Trophoblast cell (in vitro differentiated cells and primary cell): Measurements from ENCODE around the gene KIAA1328.
A peak's percentile ranks its signal among the peaks of the same experiment; 100 is the strongest.

Source experiments
- DNase-seq, 2 donors: peaks; one replicate each; pipeline ENCODE4 v3.0.0-alpha.2; 2016
- H2AFZ ChIP-seq: 2 replicates; pipeline ENCODE4 v1.6.1; 2013; ENCODE audit warnings: low read length, moderate library complexity, mild to moderate bottlenecking; ENCODE audit not compliant: insufficient read depth, poor library complexity
- H2AK5ac ChIP-seq: 2 replicates; pipeline ENCODE4 v1.6.1; 2013; ENCODE audit warnings: mild to moderate bottlenecking, low read length
- H2BK120ac ChIP-seq: 2 replicates; pipeline ENCODE4 v1.6.1; 2013; ENCODE audit warnings: low read length, mild to moderate bottlenecking, moderate library complexity; ENCODE audit not compliant: insufficient read depth, poor library complexity
- H2BK12ac ChIP-seq: 2 replicates; pipeline ENCODE4 v1.6.1; 2013; ENCODE audit warnings: mild to moderate bottlenecking, low read length, moderate library complexity
- H2BK5ac ChIP-seq: 2 replicates; pipeline ENCODE4 v1.6.1; 2013; ENCODE audit warnings: low read length, low read depth, moderate library complexity, mild to moderate bottlenecking; ENCODE audit not compliant: poor library complexity
- H3K14ac ChIP-seq: 2 replicates; pipeline ENCODE4 v1.6.1; 2013; ENCODE audit warnings: mild to moderate bottlenecking, low read length
- H3K18ac ChIP-seq: 2 replicates; pipeline ENCODE4 v1.6.1; 2013; ENCODE audit warnings: mild to moderate bottlenecking, low read length
- H3K23ac ChIP-seq: 2 replicates; pipeline ENCODE4 v1.6.1; 2013; ENCODE audit warnings: low read length
- H3K27ac ChIP-seq: 2 replicates; pipeline ENCODE4 v1.5.1; 2013; ENCODE audit warnings: low read depth, mild to moderate bottlenecking, inconsistent platforms, low read length, moderate library complexity
- H3K27me3 ChIP-seq: 2 replicates; pipeline ENCODE4 v1.6.1; 2013; ENCODE audit warnings: inconsistent platforms, mild to moderate bottlenecking, low read length, moderate library complexity; ENCODE audit not compliant: insufficient read depth
- H3K36me3 ChIP-seq, 2 experiments: 1 replicate in 1 of 2; 2 replicates in 1 of 2; pipeline ENCODE4 v1.6.1; 2013; ENCODE audit warnings: low read length in 2 of 2, mild to moderate bottlenecking in 2 of 2, moderate library complexity in 1 of 2; ENCODE audit not compliant: insufficient read depth in 2 of 2, control insufficient read depth in 1 of 2
- H3K4ac ChIP-seq: 2 replicates; pipeline ENCODE4 v1.6.1; 2013; ENCODE audit warnings: low read depth, mild to moderate bottlenecking, low read length, moderate library complexity
- H3K4me1 ChIP-seq, 2 experiments: 1 replicate in 1 of 2; 2 replicates in 1 of 2; pipeline ENCODE4 v1.6.1; 2013; ENCODE audit warnings: low read length in 2 of 2, mild to moderate bottlenecking in 2 of 2, moderate library complexity in 1 of 2; ENCODE audit not compliant: insufficient read depth in 2 of 2, control insufficient read depth in 1 of 2
- H3K4me2 ChIP-seq: 2 replicates; pipeline ENCODE4 v1.6.1; 2013; ENCODE audit warnings: inconsistent platforms, mild to moderate bottlenecking, low read length, moderate library complexity
- H3K4me3 ChIP-seq: 2 replicates; pipeline ENCODE4 v1.5.1; 2013; ENCODE audit warnings: mild to moderate bottlenecking, low read depth, low read length, inconsistent platforms
- H3K79me1 ChIP-seq: one replicate; pipeline ENCODE4 v1.6.1; 2013; ENCODE audit warnings: low read length
- H3K79me2 ChIP-seq: 2 replicates; pipeline ENCODE4 v1.6.1; 2013; ENCODE audit warnings: low read length, mild to moderate bottlenecking; ENCODE audit not compliant: control insufficient read depth, insufficient read depth, poor library complexity
- H3K9ac ChIP-seq: 2 replicates; pipeline ENCODE4 v1.6.1; 2013; ENCODE audit warnings: mild to moderate bottlenecking, low read length
- H3K9me3 ChIP-seq: 2 replicates; pipeline ENCODE4 v1.6.1; 2013; ENCODE audit warnings: low read depth, mild to moderate bottlenecking, control low read depth, inconsistent platforms, low read length; ENCODE audit not compliant: insufficient read depth
- H4K12ac ChIP-seq: 2 replicates; pipeline ENCODE4 v1.6.1; 2013; ENCODE audit warnings: low read depth, mild to moderate bottlenecking, low read length, moderate library complexity
- H4K8ac ChIP-seq: 2 replicates; pipeline ENCODE4 v1.6.1; 2013; ENCODE audit warnings: low read depth, mild to moderate bottlenecking, low read length, moderate library complexity
- H4K91ac ChIP-seq: one replicate; pipeline ENCODE4 v1.6.1; 2013; ENCODE audit warnings: low read depth, mild to moderate bottlenecking, low read length, moderate library complexity
- WGBS: extraction: QIAGEN DNeasy Blood & Tissue Kit; methylation state at CpG from one replicate; pipeline ENCODE4 v1.1.7; 2013; ENCODE audit warnings: missing lambda C conversion rate; ENCODE audit not compliant: insufficient read length, insufficient coverage; ENCODE audit errors: extremely low coverage; 5-methylcytosine and 5-hydroxymethylcytosine counted together

KIAA1328 gene

GRCh38 chr18:37033419-37033818, 204.5 kb downstream of the KIAA1328 start:
- Histone ChIP-seq H3K9me3 (peaks cover 2% of the 10 kb centered on the region), H3K36me3 (no peaks in the 10 kb centered on the region), H4K8ac (no peak overlapping the region), H2AK5ac (no peak overlapping the region), H3K4me2 (no peak overlapping the region), H3K27ac (no peak overlapping the region), H2AFZ (no peak overlapping the region), H3K4me3 (no peak overlapping the region), H3K4me1 (no peaks in the 10 kb centered on the region), H3K14ac (no peak overlapping the region), H4K12ac (no peak overlapping the region), H3K4ac (no peak overlapping the region), H4K91ac (no peak overlapping the region), H3K79me2 (no peaks in the 10 kb centered on the region), H2BK12ac (no peak overlapping the region), H3K23ac (no peak overlapping the region), H2BK5ac (no peak overlapping the region), H3K9ac (no peak overlapping the region), H3K79me1 (no peaks in the 10 kb centered on the region), H3K27me3 (no peaks in the 10 kb centered on the region), H3K18ac (no peak overlapping the region), H2BK120ac (no peak overlapping the region)
- no peak for DNase-seq
- WGBS = no CpG with 5 or more reads among the region's 2 CpGs

DNA sequence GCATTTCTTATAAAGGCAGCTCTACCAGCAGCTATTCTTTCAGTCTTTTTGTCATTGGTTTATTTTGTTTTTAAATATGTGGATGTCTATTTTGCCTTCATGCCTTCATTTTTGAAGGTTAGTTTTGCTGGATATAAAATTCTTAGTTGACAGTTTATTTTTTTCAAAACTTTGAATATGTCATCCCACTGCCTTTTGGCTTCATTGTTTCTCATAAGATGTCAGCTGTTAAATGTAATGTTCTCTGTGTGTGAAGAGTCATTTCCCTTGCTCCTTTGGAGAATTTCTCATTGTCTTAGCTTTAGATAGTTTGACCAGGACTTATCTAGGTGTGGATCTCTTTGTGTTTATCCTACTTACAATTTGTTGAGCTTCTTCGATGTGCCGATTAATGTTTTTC, 213.5 kb downstream of the KIAA1328 start:
- Histone ChIP-seq H3K4me2 (no peak overlapping the region), H4K8ac (no peak overlapping the region), H2BK5ac (no peak overlapping the region), H3K23ac (no peak overlapping the region), H3K4me3 (no peak overlapping the region), H2AFZ (no peak overlapping the region), H4K12ac (no peak overlapping the region), H3K9ac (no peak overlapping the region), H3K14ac (no peak overlapping the region), H3K18ac (no peak overlapping the region), H3K36me3 (no peaks in the 10 kb centered on the region), H3K4ac (no peak overlapping the region), H2BK120ac (no peak overlapping the region), H2BK12ac (no peak overlapping the region), H3K9me3 (peaks cover 3% of the 10 kb centered on the region), H3K79me1 (no peaks in the 10 kb centered on the region), H3K27me3 (no peaks in the 10 kb centered on the region), H3K27ac (no peak overlapping the region), H3K4me1 (no peaks in the 10 kb centered on the region), H4K91ac (no peak overlapping the region), H3K79me2 (no peaks in the 10 kb centered on the region), H2AK5ac (no peak overlapping the region)
- WGBS = no CpG with 5 or more reads among the region's 2 CpGs
- peak in 1 of 2 donors; percentile 1 for DNase-seq

GRCh38 chr18:37055137-37055802, 226.3 kb downstream of the KIAA1328 start:
- Histone ChIP-seq H3K9me3 (no peaks in the 10 kb centered on the region), H4K12ac (no peak overlapping the region), H2AFZ (no peak overlapping the region), H2BK12ac (no peak overlapping the region), H3K27ac (no peak overlapping the region), H3K9ac (no peak overlapping the region), H3K79me1 (no peaks in the 10 kb centered on the region), H3K14ac (no peak overlapping the region), H2BK5ac (no peak overlapping the region), H3K4me3 (no peak overlapping the region), H2BK120ac (no peak overlapping the region), H3K23ac (no peak overlapping the region), H3K4me1 (no peaks in the 10 kb centered on the region), H3K79me2 (no peaks in the 10 kb centered on the region), H4K91ac (no peak overlapping the region), H3K4me2 (no peak overlapping the region), H3K4ac (no peak overlapping the region), H2AK5ac (no peak overlapping the region), H3K27me3 (no peaks in the 10 kb centered on the region), H4K8ac (no peak overlapping the region), H3K36me3 (no peaks in the 10 kb centered on the region), H3K18ac (no peak overlapping the region)
- DNase-seq = no peak
- no CpG with 5 or more reads among the region's 3 CpGs for WGBS

DNA sequence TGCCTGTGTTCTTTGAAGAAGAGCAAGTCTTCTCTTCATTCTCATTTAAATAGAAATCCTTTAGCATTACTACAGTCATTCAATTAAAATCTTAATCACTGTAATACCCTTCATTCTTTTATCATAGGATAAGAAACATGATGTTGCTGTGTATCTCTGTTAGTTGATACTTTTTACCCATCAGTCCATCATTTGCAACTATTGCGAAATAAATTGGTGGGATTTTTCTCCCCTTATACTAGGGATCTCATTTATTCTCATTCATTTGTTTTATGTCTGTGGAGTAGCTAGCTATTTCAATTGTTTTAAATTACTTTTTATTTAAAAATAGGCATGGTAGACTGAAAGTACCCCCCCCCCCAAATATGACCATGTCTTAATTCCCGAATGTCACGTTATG, 235.3 kb downstream of the KIAA1328 start:
- Histone ChIP-seq H2AFZ (no peak overlapping the region), H3K9me3 (no peaks in the 10 kb centered on the region), H3K4ac (no peak overlapping the region), H3K9ac (no peak overlapping the region), H2BK12ac (no peak overlapping the region), H4K91ac (no peak overlapping the region), H2AK5ac (no peak overlapping the region), H3K4me1 (no peaks in the 10 kb centered on the region), H3K79me1 (no peaks in the 10 kb centered on the region), H3K23ac (no peak overlapping the region), H3K4me3 (no peak overlapping the region), H3K4me2 (no peak overlapping the region), H4K8ac (no peak overlapping the region), H4K12ac (no peak overlapping the region), H3K18ac (no peak overlapping the region), H3K14ac (no peak overlapping the region), H3K79me2 (no peaks in the 10 kb centered on the region), H2BK120ac (no peak overlapping the region), H3K27me3 (no peaks in the 10 kb centered on the region), H2BK5ac (no peak overlapping the region), H3K36me3 (peaks cover 0 to 2% of the 10 kb centered on the region in 2 experiments), H3K27ac (no peak overlapping the region)
- DNase-seq = no peak
- WGBS = no CpG with 5 or more reads among the region's 3 CpGs
